Subcutaneous adipose tissue (tissue), 4 donors: ENCODE measurements around the gene IMPG2. TPM values are rescaled to one million over a fixed set of nuclear protein-coding genes. Genes with fewer than 3 reads are reported as not detected.

ENCODE experiments used
- CTCF ChIP-seq: fragments of 450-650 bp; IDR thresholded peaks from one replicate; pipeline ENCODE4 v1.5.1; 2016; ENCODE audit warnings: low read depth, mild to moderate bottlenecking, control low read depth, antibody characterized with exemption, moderate library complexity
- total RNA-seq, 4 donors: library from RNA; depleted of rRNA; stranded (reverse); fragments of >200 nt; gene quantifications; one replicate each; pipeline ENCODE4 v1.1.0, GENCODE V29; 2016

The IMPG2 gene
- total RNA-seq, 4 donors from 2014 or later: 0.22 to 0.38 (median 0.33) TPM

DNA sequence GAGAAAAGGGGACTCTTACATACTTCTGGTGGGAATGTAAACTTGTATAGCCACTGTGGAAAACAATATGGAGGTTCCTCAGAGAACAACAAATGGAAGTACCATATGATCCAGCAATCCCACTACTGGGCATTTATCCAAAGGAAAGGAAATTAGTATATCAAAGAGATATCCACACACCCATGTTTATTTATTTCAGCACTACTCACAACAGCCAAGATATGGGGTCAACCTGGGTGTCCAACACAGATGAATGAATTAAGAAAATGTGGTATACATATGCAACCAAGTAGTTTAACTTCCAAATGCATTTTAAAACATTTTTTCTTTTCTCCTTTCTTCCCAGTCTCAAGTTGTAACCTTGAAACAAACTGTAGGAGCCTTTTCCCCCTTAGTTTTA lies 54.3 kb downstream of the IMPG2 start:
- TF ChIP-seq CTCF: no peak

GRCh38 chr3:101262393-101263240 lies 57.8 kb downstream of the IMPG2 start:
- no peak for TF ChIP-seq CTCF

- TF ChIP-seq CTCF: no peak
Observed at GRCh38 chr3:101261506-101261905, 58.9 kb downstream of the IMPG2 start.

- no peak for TF ChIP-seq CTCF
Observed at GRCh38 chr3:101259485-101260341, 60.7 kb downstream of the IMPG2 start.

DNA sequence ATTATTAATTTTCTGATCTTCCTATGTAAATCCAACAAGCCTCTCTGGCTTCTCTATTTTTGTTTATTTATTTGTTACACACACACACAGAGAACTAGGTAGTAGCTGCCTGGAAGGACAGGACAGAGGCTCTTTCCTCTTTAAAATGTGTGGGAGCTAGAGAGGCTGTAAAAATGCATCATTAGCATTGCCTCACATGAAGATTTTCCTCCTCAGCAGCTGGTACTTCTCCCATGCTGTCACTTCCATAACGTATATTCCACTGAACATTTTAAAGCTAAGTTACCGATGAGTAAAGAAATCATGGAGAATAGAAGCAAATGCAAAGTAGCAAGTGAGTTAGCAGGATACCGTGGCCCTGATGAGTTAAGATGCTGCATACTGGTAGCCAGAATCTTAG lies 63.9 kb downstream of the IMPG2 start:
- no peak for TF ChIP-seq CTCF

DNA sequence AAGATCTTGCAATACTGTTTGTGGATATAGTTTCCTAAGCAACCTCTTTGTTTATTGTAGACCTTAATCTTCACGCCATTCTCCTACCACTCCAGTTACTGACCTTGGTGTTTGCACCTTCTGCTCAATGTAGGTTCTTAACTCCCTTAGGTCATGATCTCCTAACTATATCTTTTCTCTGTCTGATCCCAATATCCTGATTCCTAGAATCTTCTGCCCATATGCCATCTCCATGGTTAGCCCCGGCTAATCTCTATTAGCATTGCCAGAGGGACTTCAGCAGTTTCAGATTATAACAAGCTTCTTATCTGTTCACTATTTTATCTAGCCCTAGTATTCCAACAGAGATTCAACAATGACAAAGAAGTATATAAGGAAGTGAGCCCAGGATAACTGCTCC lies 64.9 kb downstream of the IMPG2 start:
- TF ChIP-seq CTCF: no peak

- no peak for TF ChIP-seq CTCF
Observed at GRCh38 chr3:101253396-101253795, 67.0 kb downstream of the IMPG2 start.
